Fibroblast of lung (primary cell): Measurements from ENCODE around the gene INF2. TPM values are rescaled to one million over a fixed set of nuclear protein-coding genes. Genes with fewer than 3 reads are reported as not detected.

ENCODE experiments used
- DNase-seq, 2 donors: peaks; one replicate each; pipeline versions ENCODE4 v3.0.0 to v3.0.0-alpha.2; 2010; ENCODE audit warnings: low read depth in 2 of 2
- H2AFZ ChIP-seq: 2 replicates; pipeline ENCODE4 v1.5.1; 2012; ENCODE audit warnings: low read length, control low read depth, inconsistent platforms
- H3K27ac ChIP-seq: 2 replicates; pipeline ENCODE4 v1.5.1; 2011; ENCODE audit warnings: low read length, control low read depth; ENCODE audit not compliant: insufficient read depth
- H3K27me3 ChIP-seq: 2 replicates; pipeline ENCODE4 v1.5.1; 2011; ENCODE audit warnings: mild to moderate bottlenecking, low read length; ENCODE audit not compliant: control insufficient read depth, insufficient read depth
- H3K36me3 ChIP-seq: 2 replicates; pipeline ENCODE4 v1.5.1; 2011; ENCODE audit warnings: low read length; ENCODE audit not compliant: control insufficient read depth, insufficient read depth
- H3K4me1 ChIP-seq: 2 replicates; pipeline ENCODE4 v1.5.1; 2011; ENCODE audit warnings: low read length; ENCODE audit not compliant: control insufficient read depth, insufficient read depth; ENCODE audit errors: extremely low read depth
- H3K4me2 ChIP-seq: 2 replicates; pipeline ENCODE4 v1.5.1; 2011; ENCODE audit warnings: low read length, control low read depth; ENCODE audit not compliant: insufficient read depth; ENCODE audit errors: extremely low read depth
- H3K4me3 ChIP-seq, 4 experiments: fragments of 200-600 bp in 1 of 4; sonication (generic) in 1 of 4; replicated peaks in 1 of 4; 2 replicates each; pipeline ENCODE4 v1.5.1; 2011 to 2016; ENCODE audit warnings: low read length in 4 of 4, low read depth in 3 of 4, mild to moderate bottlenecking in 3 of 4, control low read depth in 2 of 4, inconsistent platforms in 1 of 4, mixed read lengths in 1 of 4; ENCODE audit not compliant: insufficient read depth in 1 of 4; ENCODE audit errors: control extremely low read depth in 1 of 4
- H3K79me2 ChIP-seq: 2 replicates; pipeline ENCODE4 v1.5.1; 2012; ENCODE audit warnings: mild to moderate bottlenecking, low read length, inconsistent platforms; ENCODE audit not compliant: control insufficient read depth, insufficient read depth
- H3K9ac ChIP-seq: 2 replicates; pipeline ENCODE4 v1.5.1; 2011; ENCODE audit warnings: mild to moderate bottlenecking, low read length, control low read depth; ENCODE audit not compliant: insufficient read depth
- H3K9me3 ChIP-seq: 2 replicates; pipeline ENCODE4 v1.5.1; 2012; ENCODE audit warnings: low read depth, low read length; ENCODE audit not compliant: control insufficient read depth, insufficient read depth
- H4K20me1 ChIP-seq: 2 replicates; pipeline ENCODE4 v1.5.1; 2011; ENCODE audit warnings: low read length; ENCODE audit not compliant: control insufficient read depth, insufficient read depth; ENCODE audit errors: extremely low read depth
- CTCF ChIP-seq, 2 donors: IDR thresholded peaks in 1 of 2; conservative IDR thresholded peaks in 1 of 2; 1 replicate in 1 of 2; 2 replicates in 1 of 2; pipeline ENCODE4 v1.5.1; 2011 to 2012; ENCODE audit warnings: low read length in 2 of 2, control low read depth in 1 of 2, inconsistent platforms in 1 of 2, low read depth in 1 of 2, mild to moderate bottlenecking in 1 of 2
- EZH2 ChIP-seq: IDR thresholded peaks from 2 replicates; pipeline ENCODE4 v1.5.1; 2012; ENCODE audit warnings: low read length, control low read depth, mild to moderate bottlenecking; ENCODE audit errors: missing control alignments
- polyA plus RNA-seq, 2 donors: library from polyadenylated mRNA; depleted of rRNA in 1 of 2; stranded (reverse) in 1 of 2; unstranded in 1 of 2; fragments of >200 nt; gene quantifications; 2 replicates each; pipeline ENCODE4 v1.2.1, GENCODE V29; 2011 to 2012; ENCODE audit warnings: missing spikeins in 1 of 2
- total RNA-seq: library from RNA; depleted of rRNA; stranded (reverse); fragments of >200 nt; gene quantifications from 2 replicates; pipeline ENCODE4 v1.2.1, GENCODE V29; 2014

Gene INF2
- total and polyA plus RNA-seq, 2 donors (not counting 1 experiment from before 2014, with no cell fraction given), result 19.8 to 50.9 TPM

DNA sequence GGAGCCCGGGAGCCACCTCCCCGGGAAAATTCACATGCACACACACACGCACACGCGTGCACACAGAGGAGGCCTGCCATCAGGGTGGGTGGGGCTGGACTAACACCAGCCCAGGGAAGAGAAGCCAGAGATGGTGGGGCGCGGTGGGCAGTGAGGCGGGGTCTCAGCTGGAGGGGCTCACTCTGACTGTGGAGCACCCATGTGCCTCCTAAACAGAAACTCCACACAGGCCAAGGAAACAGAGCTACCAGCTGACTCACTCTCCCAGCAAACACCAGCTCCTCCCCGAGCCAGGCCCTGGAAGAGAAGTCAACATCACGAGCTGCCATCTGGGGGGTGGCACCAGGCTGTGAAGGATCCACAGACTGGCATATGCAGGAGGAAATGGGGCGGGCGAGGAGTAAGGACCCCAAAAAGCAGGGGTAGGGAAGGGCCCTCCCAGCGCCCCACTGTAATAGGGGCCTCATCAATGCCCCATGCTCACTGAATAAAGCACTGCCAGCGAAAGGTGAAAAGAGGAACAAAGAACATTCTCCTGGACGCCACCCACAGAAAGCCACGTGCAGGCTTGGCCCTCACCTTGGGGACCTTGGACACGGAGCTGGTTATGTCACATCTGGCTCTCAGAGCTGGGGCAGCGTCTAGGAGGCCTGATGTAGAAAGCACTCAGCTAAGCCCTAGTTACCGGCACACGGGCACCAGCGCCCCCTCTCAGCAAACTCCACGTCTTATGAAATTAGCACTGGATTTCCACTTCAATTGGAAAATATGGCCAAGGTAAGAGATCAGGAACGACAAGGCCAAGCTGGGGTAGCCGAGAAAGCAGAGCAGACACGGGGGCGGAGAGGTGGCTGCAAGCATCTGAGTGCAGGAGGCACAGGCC lies 8.4 kb upstream of the INF2 start:
- peaks cover 40% of the 10 kb centered on the region for H3K4me1 ChIP-seq

DNA sequence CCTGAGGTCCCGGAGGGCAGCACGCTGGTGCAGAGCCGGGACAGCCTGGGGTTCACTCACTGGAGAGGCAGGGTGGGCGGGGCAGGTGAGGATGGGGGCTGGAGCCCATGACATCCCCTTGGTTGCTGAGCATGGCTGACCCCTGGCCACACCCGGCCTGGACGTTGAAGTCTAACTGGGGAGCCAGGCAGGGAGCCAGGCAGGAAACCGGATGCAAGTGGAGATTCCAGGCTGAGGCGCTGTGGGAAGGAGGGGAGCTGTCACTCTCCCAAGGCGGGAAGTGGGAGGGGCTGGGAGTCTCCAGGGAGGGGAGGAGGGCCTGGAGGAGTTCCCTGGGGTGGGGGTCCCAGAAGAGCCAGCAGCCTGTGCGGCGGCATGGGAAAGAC lies 7.7 kb upstream of the INF2 start:
- H3K4me3 ChIP-seq, result peak overlapping the region; percentile 25 to 54 (median 36)
- peak overlapping the region; percentile 55 for H3K9ac ChIP-seq
- peak; percentile 81 to 86 for DNase-seq
- no peaks in the 10 kb centered on the region for H3K27me3 ChIP-seq
- no peaks in the 10 kb centered on the region for H4K20me1 ChIP-seq
- no peaks in the 10 kb centered on the region for H3K36me3 ChIP-seq
- TF ChIP-seq CTCF (conservative IDR thresholded peaks at IDR 0.05 in 1 of 2, IDR thresholded peaks at IDR 0.05 in 1 of 2; ENCODE audit: low read depth in 1 of 2, low read length in 2 of 2) (peak in 1 of 2 donors; percentile 1), EZH2 (no peak)
- H3K4me2 ChIP-seq, result peak overlapping the region; percentile 75
- no peaks in the 10 kb centered on the region for H3K79me2 ChIP-seq
- H3K27ac ChIP-seq, result peak overlapping the region; percentile 96
- H3K4me1 ChIP-seq, result peaks cover 40% of the 10 kb centered on the region
- no peaks in the 10 kb centered on the region for H3K9me3 ChIP-seq
- peak overlapping the region; percentile 55 for H2AFZ ChIP-seq

More for the DNA sequence above, 8.4 kb upstream of the INF2 start:
- DNase-seq, result peak; percentile 80 to 84
- Histone ChIP-seq H3K4me2 (peak overlapping the region; percentile 58), H3K4me3 (peak overlapping the region in 3 of 4 experiments; percentile 7 to 54 (median 17)), H2AFZ (no peak overlapping the region), H4K20me1 (no peaks in the 10 kb centered on the region), H3K27ac (peak overlapping the region; percentile 96), H3K9me3 (no peaks in the 10 kb centered on the region), H3K9ac (peak overlapping the region; percentile 65), H3K27me3 (no peaks in the 10 kb centered on the region), H3K79me2 (no peaks in the 10 kb centered on the region), H3K36me3 (no peaks in the 10 kb centered on the region)
- peak; percentile 11 to 22 for TF ChIP-seq CTCF (conservative IDR thresholded peaks at IDR 0.05 in 1 of 2, IDR thresholded peaks at IDR 0.05 in 1 of 2; ENCODE audit: low read depth in 1 of 2, low read length in 2 of 2)
- no peak for TF ChIP-seq EZH2

DNA sequence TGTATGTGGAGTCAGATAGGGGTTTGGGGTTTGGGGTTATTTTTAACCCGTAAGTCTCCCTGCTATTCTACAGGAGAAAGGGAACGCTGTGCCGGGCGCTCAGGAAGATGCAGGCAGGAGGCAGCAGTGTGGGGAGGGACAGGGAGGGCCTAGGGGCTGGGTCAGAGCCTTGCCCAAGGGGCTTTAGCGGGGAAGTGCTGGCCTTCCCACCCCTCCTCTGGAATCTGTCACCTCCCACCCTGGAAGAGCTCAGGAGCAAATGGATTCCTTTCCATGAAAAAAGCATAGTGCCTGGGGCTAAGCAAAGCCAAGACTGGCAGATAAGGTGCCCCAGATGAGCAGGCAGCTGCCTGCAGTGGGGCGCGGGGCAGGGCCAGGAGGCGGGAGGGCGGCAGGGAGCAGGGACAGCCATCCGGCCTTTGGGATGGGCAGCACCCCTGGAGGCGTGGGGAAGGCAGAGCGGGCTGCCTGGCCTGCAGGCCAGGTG lies 7.3 kb upstream of the INF2 start:
- Histone ChIP-seq H3K4me3 (peak overlapping the region; percentile 25 to 54 (median 36)), H2AFZ (peak overlapping the region; percentile 55), H3K27me3 (no peaks in the 10 kb centered on the region)

More for the DNA sequence above, 7.3 kb upstream of the INF2 start:
- Histone ChIP-seq H4K20me1 (no peaks in the 10 kb centered on the region), H3K36me3 (no peaks in the 10 kb centered on the region), H3K27ac (peak overlapping the region; percentile 96), H3K9me3 (no peaks in the 10 kb centered on the region), H3K79me2 (no peaks in the 10 kb centered on the region), H3K9ac (peak overlapping the region; percentile 13), H3K4me2 (peak overlapping the region; percentile 75), H3K4me1 (peaks cover 40% of the 10 kb centered on the region)
- TF ChIP-seq CTCF (conservative IDR thresholded peaks at IDR 0.05 in 1 of 2, IDR thresholded peaks at IDR 0.05 in 1 of 2; ENCODE audit: low read depth in 1 of 2, low read length in 2 of 2), result no peak
- TF ChIP-seq EZH2, result no peak
- no peak for DNase-seq
